PC-9 (cell line): Measurements from ENCODE around the gene CAPN13. TPM values are rescaled to one million over a fixed set of nuclear protein-coding genes. Genes with fewer than 3 reads are reported as not detected.

ENCODE experiments used
- BruUV-seq: library from RNA; stranded (reverse); fragments of 400-500 nt; replicated peaks from 2 replicates; lab custom pipeline; 2021; lab: Mats Ljungman, UMichigan
- CTCF ChIA-PET: fragments of 300-600 bp; sonication (Branson Sonifier 250); formaldehyde crosslinking; loops from one replicate; lab custom pipeline; 2022; ENCODE audit warnings: antibody characterized with exemption; lab: Charles Lee
- POLR2A ChIA-PET: fragments of 300-600 bp; sonication (Branson Sonifier 250); formaldehyde crosslinking; loops from one replicate; lab custom pipeline; 2022; ENCODE audit warnings: antibody characterized with exemption; ENCODE audit not compliant: unreplicated experiment; lab: Charles Lee
- DNase-seq, 2 experiments: peaks; one replicate each; pipeline versions ENCODE4 v3.0.0 to v3.0.0-alpha.2; 2015 to 2022; ENCODE audit warnings: mixed read lengths in 1 of 2
- H2AFZ ChIP-seq: fragments of 200-600 bp; sonication (generic); 2 replicates; pipeline ENCODE4 v1.8.1; 2017; ENCODE audit warnings: antibody characterized with exemption
- H3F3A ChIP-seq: fragments of 200-600 bp; sonication (generic); 2 replicates; pipeline ENCODE4 v1.8.1; 2017; ENCODE audit warnings: antibody characterized with exemption, mild to moderate bottlenecking, low read depth; ENCODE audit not compliant: insufficient read depth
- H3K27ac ChIP-seq: fragments of 200-600 bp; sonication (generic); 2 replicates; pipeline ENCODE4 v1.6.1; 2016; ENCODE audit warnings: mixed run types
- H3K27me3 ChIP-seq: fragments of 200-600 bp; sonication (generic); 2 replicates; pipeline ENCODE4 v1.6.1; 2016; ENCODE audit warnings: low read depth, mixed run types; ENCODE audit not compliant: insufficient read depth
- H3K36me3 ChIP-seq: fragments of 200-600 bp; sonication (generic); 2 replicates; pipeline ENCODE4 v1.6.1; 2016; ENCODE audit warnings: low read depth, mixed run types
- H3K4me1 ChIP-seq: fragments of 200-600 bp; sonication (generic); replicated peaks from 2 replicates; pipeline ENCODE4 v1.6.1; 2016; ENCODE audit warnings: mixed run types; ENCODE audit not compliant: insufficient read depth
- H3K4me2 ChIP-seq: fragments of 200-600 bp; sonication (generic); 2 replicates; pipeline ENCODE4 v1.6.1; 2017; ENCODE audit warnings: mixed run types
- H3K4me3 ChIP-seq: fragments of 200-600 bp; sonication (generic); 2 replicates; pipeline ENCODE4 v1.6.1; 2016; ENCODE audit warnings: mixed run types
- H3K79me2 ChIP-seq: fragments of 200-600 bp; sonication (generic); 2 replicates; pipeline ENCODE4 v1.6.1; 2017; ENCODE audit warnings: low read depth, mixed run types
- H3K9me2 ChIP-seq: fragments of 200-600 bp; sonication (generic); 2 replicates; pipeline ENCODE4 v1.8.1; 2017; ENCODE audit warnings: mild to moderate bottlenecking; ENCODE audit not compliant: insufficient read depth
- H3K9me3 ChIP-seq: fragments of 200-600 bp; sonication (generic); 2 replicates; pipeline ENCODE4 v1.8.1; 2016; ENCODE audit warnings: low read depth; ENCODE audit not compliant: insufficient read depth
- H4K20me1 ChIP-seq: fragments of 200-600 bp; sonication (generic); 2 replicates; pipeline ENCODE4 v1.8.1; 2017; ENCODE audit not compliant: insufficient read depth
- EZH2 ChIP-seq: fragments of 200-600 bp; sonication (generic); IDR thresholded peaks from 2 replicates; pipeline ENCODE4 v1.8.0; 2017; ENCODE audit warnings: antibody characterized with exemption, low read depth
- intact Hi-C: fragments of 100-400 bp; cut with micrococcal nuclease; formaldehyde crosslinking; loops from one replicate; pipeline ENCODE4 v1.10.0; 2022; ENCODE audit not compliant: unreplicated experiment
- total RNA-seq: library from RNA; stranded (reverse); gene quantifications from 2 replicates; pipeline ENCODE4 v1.2.3, GENCODE V29; 2021
- TF ChIP-seq, protein P1 (sequence below): fragments of 200-600 bp; sonication (generic); conservative IDR thresholded peaks from 2 replicates; pipeline ENCODE4 v1.6.1; 2017; ENCODE audit warnings: mixed run types, antibody characterized with exemption, mild to moderate bottlenecking, moderate library complexity

Gene CAPN13
- total RNA-seq, 1 experiment from 2014 or later, result 1.5 TPM

- peaks cover 11% of the 10 kb centered on the region; the same call in 1 of the 2 replicates for H3K9me3 ChIP-seq
- no peak for DNase-seq
- no peaks in the 10 kb centered on the region for H3K9me2 ChIP-seq
- H3K27me3 ChIP-seq, result no peaks in the 10 kb centered on the region
- no peak overlapping the region for H3K27ac ChIP-seq
- no peak overlapping the region for H3K4me3 ChIP-seq
- no TSS peak for BruUV-seq
- CTCF ChIA-PET, result no interaction called here
- POLR2A ChIA-PET, result no interaction called here
- no peaks in the 10 kb centered on the region for H3K4me1 ChIP-seq
- H4K20me1 ChIP-seq, result no peaks in the 10 kb centered on the region
- H3K79me2 ChIP-seq, result no peaks in the 10 kb centered on the region
- TF ChIP-seq, protein P1, sequence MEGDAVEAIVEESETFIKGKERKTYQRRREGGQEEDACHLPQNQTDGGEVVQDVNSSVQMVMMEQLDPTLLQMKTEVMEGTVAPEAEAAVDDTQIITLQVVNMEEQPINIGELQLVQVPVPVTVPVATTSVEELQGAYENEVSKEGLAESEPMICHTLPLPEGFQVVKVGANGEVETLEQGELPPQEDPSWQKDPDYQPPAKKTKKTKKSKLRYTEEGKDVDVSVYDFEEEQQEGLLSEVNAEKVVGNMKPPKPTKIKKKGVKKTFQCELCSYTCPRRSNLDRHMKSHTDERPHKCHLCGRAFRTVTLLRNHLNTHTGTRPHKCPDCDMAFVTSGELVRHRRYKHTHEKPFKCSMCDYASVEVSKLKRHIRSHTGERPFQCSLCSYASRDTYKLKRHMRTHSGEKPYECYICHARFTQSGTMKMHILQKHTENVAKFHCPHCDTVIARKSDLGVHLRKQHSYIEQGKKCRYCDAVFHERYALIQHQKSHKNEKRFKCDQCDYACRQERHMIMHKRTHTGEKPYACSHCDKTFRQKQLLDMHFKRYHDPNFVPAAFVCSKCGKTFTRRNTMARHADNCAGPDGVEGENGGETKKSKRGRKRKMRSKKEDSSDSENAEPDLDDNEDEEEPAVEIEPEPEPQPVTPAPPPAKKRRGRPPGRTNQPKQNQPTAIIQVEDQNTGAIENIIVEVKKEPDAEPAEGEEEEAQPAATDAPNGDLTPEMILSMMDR, result no peak
- no peak for TF ChIP-seq EZH2
- intact Hi-C loops, result no loop called here
- no peaks in the 10 kb centered on the region for H3F3A ChIP-seq
- H3K4me2 ChIP-seq, result no peak overlapping the region
- no peaks in the 10 kb centered on the region for H3K36me3 ChIP-seq
- H2AFZ ChIP-seq, result no peak overlapping the region
Measured at GRCh38 chr2:30828586-30828985, 21.3 kb upstream of the CAPN13 start.

- DNase-seq, result no peak
- POLR2A ChIA-PET, result no interaction called here
- Histone ChIP-seq H3F3A (no peaks in the 10 kb centered on the region), H3K79me2 (no peaks in the 10 kb centered on the region), H3K27me3 (no peaks in the 10 kb centered on the region), H3K4me3 (no peak overlapping the region), H3K4me2 (no peak overlapping the region), H4K20me1 (no peaks in the 10 kb centered on the region), H3K36me3 (no peaks in the 10 kb centered on the region), H3K9me3 (peaks cover 11% of the 10 kb centered on the region; the same call in 1 of the 2 replicates), H2AFZ (no peak overlapping the region), H3K9me2 (no peaks in the 10 kb centered on the region), H3K4me1 (no peaks in the 10 kb centered on the region), H3K27ac (no peak overlapping the region)
- no TSS peak for BruUV-seq
- TF ChIP-seq EZH2, result no peak
- TF ChIP-seq, protein P1, result no peak
- CTCF ChIA-PET, result no interaction called here
- intact Hi-C loops, result no loop called here
Measured at GRCh38 chr2:30826916-30827315, 19.7 kb upstream of the CAPN13 start.

- BruUV-seq, result no TSS peak
- TF ChIP-seq EZH2, result no peak
- TF ChIP-seq, protein P1, result no peak
- Histone ChIP-seq H3K27me3 (no peaks in the 10 kb centered on the region), H3K9me2 (no peaks in the 10 kb centered on the region), H3K9me3 (peaks cover 11% of the 10 kb centered on the region; the same call in 1 of the 2 replicates), H2AFZ (no peak overlapping the region), H3F3A (no peaks in the 10 kb centered on the region), H4K20me1 (no peaks in the 10 kb centered on the region), H3K79me2 (no peaks in the 10 kb centered on the region), H3K36me3 (no peaks in the 10 kb centered on the region), H3K27ac (no peak overlapping the region), H3K4me3 (no peak overlapping the region), H3K4me2 (no peak overlapping the region), H3K4me1 (no peaks in the 10 kb centered on the region)
- ChIA-PET CTCF (no interaction called here), POLR2A (no interaction called here)
- no peak for DNase-seq
- intact Hi-C loops, result no loop called here
Measured at GRCh38 chr2:30826481-30826880, 19.2 kb upstream of the CAPN13 start.
